ENCODE results near the gene OAS2. TPM values are rescaled to one million over a fixed set of nuclear protein-coding genes. Genes with fewer than 3 reads are reported as not detected.
"Not testable (repeated sequence)": the region's sequence is repeated elsewhere in the genome, so short reads cannot be mapped to it uniquely, and the experiment has no call there.

OAS2 gene
- total RNA-seq, 2 donors from 2014 or later: 35.4 to 45.3 TPM

DNA sequence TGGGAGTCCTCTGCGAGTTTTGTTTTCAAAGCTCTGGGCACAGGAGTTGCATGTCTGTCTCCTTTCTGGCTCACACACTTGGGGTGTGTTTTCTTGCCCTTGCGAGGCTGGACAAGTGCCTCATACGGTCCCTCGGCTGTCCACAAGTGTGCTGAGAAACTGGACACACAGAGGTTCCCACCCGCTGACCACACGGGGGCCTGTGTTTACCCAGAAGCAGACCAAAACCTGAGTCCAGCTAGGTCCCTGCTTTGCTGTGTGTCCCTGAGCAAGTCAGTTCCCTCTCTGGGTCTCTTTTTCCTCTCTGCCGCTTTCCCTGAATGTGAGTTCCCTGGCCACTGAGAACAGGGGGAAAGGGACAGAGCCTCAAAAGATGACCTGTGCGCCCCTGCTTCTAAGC is 678 bp upstream of the OAS2 start:
- Mint-ChIP-seq H3K4me1 (peaks cover 41% of the 10 kb centered on the region), H3K36me3 (ENCODE audit: low read depth) (no peaks in the 10 kb centered on the region), H3K27ac (peak overlapping the region; percentile 96), H3K27me3 (no peaks in the 10 kb centered on the region), H3K4me3 (peak overlapping the region; percentile 99)
- no peak for ATAC-seq
- no peaks in the 10 kb centered on the region for H3K9me3 ChIP-seq (ENCODE audit: control insufficient read depth, low read length, poor library complexity, severe bottlenecking)
- no peak for DNase-seq

DNA sequence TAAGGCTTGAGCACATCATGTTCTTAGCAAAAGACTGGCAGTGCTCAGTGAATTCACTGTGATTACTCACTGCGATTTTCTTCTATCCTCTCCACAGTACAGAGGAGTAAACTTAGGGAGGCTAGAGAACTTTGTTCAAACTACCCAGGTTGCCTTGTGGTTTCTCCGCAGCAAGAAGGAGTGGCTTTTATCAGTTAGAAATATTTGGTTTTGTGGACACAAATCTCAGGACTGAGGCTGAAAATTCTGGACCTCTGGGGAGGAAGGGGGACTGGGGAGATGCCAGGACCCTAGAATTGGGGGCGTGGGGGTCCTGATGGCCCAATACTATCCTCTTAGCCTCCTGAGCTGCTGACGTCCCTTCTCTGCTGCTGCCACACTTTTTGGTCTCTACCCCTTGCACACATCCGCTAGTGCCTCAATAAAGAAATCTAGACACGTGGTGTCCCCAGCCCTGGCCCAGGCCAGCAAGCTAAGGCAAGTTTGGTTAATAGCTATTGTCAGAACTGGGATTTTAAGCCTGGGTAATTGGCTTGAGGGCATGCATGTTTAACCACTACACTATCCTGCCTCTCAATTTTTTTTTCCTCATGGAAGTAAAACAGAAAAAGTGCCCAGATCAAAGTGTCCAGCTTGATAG is 842 bp downstream of the OAS2 start:
- H3K27ac Mint-ChIP-seq: peak overlapping the region; percentile 96
- peaks cover 49% of the 10 kb centered on the region for H3K4me1 Mint-ChIP-seq
- DNase-seq (peak in 1 of 3 donors; percentile 25), ATAC-seq (peak; percentile 39)
- H3K27me3 Mint-ChIP-seq: no peaks in the 10 kb centered on the region
- no peaks in the 10 kb centered on the region for H3K36me3 Mint-ChIP-seq (ENCODE audit: low read depth)
- H3K4me3 Mint-ChIP-seq: peak overlapping the region; percentile 99
- no peaks in the 10 kb centered on the region for H3K9me3 ChIP-seq (ENCODE audit: control insufficient read depth, low read length, poor library complexity, severe bottlenecking)

DNA sequence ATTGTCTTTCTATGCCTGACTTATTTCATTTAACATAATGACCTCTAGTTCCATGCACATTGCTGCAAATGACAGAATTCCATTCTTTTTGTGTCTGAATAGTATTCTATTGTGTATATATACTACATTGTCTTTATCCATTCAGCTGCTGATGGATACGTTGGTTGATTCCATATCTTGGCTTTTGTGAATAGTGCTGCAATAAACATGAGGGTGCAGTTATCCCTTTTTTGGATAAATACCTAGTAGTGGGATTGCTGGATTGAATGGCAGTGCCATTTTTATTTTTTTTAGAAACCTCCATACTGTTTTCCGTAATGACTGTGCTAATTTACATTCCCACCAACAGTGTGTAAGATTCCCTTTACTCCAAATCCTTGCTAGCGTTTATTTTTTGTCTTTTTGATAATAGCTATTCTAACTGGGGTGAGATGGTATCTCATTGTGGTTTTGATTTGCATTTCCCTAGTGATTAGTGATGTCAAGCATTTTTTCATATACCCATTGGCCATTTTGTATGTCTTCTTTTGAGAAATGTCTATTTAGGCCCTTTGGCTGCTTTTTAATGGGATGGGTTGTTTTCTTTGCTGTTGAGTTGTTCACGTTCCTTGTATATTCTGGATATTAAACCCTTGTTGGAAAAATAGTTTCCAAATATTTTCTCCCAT is 2.3 kb downstream of the OAS2 start:
- Mint-ChIP-seq H3K27me3 (no peaks in the 10 kb centered on the region), H3K27ac (peak overlapping the region; percentile 96), H3K36me3 (ENCODE audit: low read depth) (peaks cover 2% of the 10 kb centered on the region), H3K4me1 (peaks cover 50% of the 10 kb centered on the region), H3K4me3 (peak overlapping the region; percentile 99)
- no peak for ATAC-seq
- H3K9me3 ChIP-seq (ENCODE audit: control insufficient read depth, low read length, poor library complexity, severe bottlenecking): peaks cover 4% of the 10 kb centered on the region
- DNase-seq: no peak

DNA sequence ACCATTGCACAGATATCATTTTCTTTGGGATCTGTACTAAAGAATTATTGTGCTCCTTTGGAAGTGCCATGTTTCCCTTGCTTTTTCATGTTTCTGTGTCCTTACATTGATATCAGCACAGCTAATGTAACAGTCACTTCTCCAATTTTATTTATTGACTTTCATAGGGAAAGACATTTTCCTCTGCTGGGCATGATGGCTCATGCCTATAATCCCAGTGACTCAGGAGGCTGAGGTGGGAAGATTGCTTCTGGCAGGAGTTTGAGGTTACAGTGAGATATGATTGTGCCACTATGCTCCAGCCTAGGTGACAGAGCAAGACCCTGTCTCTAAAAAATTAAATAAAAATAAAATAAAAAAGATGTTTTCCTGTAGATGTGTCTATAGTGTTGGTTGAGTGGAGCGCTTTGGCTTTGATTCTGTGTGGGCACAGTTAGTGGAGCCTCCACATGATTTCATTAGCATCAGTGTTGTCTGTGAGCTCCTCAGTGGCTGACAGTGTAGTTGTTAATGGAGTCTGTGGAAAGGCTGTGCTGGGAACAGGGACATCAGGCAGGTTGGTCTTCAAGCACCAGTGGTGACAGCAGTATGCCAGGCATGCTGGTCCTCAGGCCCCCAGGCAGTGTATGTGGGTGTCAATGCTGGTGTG is 7.4 kb downstream of the OAS2 start:
- Mint-ChIP-seq H3K4me3 (no peak overlapping the region), H3K27ac (peak overlapping the region; percentile 83), H3K27me3 (no peaks in the 10 kb centered on the region), H3K4me1 (peaks cover 45% of the 10 kb centered on the region), H3K36me3 (ENCODE audit: low read depth) (peaks cover 11% of the 10 kb centered on the region)
- H3K9me3 ChIP-seq (ENCODE audit: control insufficient read depth, low read length, poor library complexity, severe bottlenecking): peaks cover 4% of the 10 kb centered on the region
- ATAC-seq (no peak), DNase-seq (no peak)

DNA sequence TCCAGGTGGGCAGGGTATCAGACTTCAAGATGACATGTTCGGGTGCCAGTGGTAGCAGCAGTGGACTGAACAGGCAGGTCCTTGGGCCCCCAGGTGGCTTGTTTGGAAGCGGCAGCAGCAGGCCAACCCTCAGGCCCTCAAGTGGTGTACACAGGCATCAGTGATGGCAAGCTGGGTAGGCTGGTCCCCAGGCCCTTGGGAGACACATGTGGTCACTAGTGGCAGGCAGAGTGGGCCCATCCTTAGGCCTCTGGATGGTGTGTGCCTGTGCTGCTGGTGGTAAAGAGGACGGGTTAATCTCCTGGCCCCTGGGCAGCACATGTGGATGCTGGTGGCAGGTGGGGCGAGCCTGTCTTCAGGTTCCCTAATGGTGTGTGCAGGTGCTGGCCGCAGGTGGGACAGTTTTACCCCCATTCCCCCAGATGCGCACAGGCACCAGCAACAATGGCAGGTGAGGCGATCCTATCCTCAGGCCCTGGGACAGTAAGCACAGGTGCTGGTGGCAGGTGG is 8.0 kb downstream of the OAS2 start:
- Mint-ChIP-seq H3K36me3 (ENCODE audit: low read depth) (peaks cover 16% of the 10 kb centered on the region), H3K4me1 (peaks cover 40% of the 10 kb centered on the region), H3K27me3 (no peaks in the 10 kb centered on the region), H3K4me3 (no peak overlapping the region), H3K27ac (peak overlapping the region; percentile 83)
- DNase-seq (no peak), ATAC-seq (no peak)
- peaks cover 4% of the 10 kb centered on the region for H3K9me3 ChIP-seq (ENCODE audit: control insufficient read depth, low read length, poor library complexity, severe bottlenecking)

DNA sequence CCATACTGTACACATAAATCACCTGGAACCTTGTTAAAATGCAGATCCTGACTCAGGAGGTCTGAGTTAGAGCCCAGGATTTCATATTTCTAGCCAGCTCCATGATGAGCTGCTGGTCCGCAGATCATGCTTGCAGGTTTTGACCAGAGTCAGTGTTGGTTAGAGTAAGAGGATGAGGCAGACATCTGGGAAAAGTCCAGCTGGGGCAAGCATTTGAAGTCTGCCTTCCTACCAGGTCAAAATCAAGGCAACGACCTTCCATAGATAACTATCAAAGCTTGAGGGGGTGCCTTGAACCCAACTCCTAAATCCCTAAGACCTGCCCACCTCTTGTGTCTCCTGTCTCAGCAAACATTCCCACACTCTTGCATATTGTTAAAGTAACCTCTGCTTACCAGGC is 9.2 kb downstream of the OAS2 start:
- Mint-ChIP-seq H3K27me3 (no peaks in the 10 kb centered on the region), H3K4me1 (peaks cover 29% of the 10 kb centered on the region), H3K4me3 (no peak overlapping the region), H3K27ac (peak overlapping the region; percentile 59), H3K36me3 (ENCODE audit: low read depth) (peaks cover 22% of the 10 kb centered on the region)
- ATAC-seq (no peak), DNase-seq (no peak)
- H3K9me3 ChIP-seq (ENCODE audit: control insufficient read depth, low read length, poor library complexity, severe bottlenecking): peaks cover 4% of the 10 kb centered on the region

DNA sequence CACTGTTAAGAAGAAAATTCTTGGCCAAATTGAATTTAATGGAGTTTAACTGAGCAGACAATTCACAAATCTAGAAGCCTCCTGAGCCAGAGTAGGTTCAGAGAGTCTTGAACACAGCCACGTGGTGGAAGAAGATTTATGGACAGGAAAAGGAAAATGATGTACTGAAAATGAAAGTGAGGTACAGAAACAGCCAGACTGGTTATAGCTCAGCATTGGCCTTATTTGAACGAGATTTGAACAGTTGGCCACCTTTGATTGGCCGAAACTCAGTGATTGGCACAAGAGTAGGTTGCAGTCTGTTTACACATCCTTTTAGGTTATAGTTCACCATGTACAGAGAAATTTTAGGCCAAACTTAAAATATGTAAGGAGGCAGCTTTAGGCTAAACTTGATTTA is 9.9 kb downstream of the OAS2 start:
- Mint-ChIP-seq H3K27me3 (no peaks in the 10 kb centered on the region), H3K27ac (peak overlapping the region; percentile 59), H3K4me3 (no peak overlapping the region), H3K4me1 (peaks cover 28% of the 10 kb centered on the region), H3K36me3 (ENCODE audit: low read depth) (peaks cover 22% of the 10 kb centered on the region)
- no peak for DNase-seq
- ATAC-seq: no peak
- H3K9me3 ChIP-seq (ENCODE audit: control insufficient read depth, low read length, poor library complexity, severe bottlenecking): peaks cover 4% of the 10 kb centered on the region

DNA sequence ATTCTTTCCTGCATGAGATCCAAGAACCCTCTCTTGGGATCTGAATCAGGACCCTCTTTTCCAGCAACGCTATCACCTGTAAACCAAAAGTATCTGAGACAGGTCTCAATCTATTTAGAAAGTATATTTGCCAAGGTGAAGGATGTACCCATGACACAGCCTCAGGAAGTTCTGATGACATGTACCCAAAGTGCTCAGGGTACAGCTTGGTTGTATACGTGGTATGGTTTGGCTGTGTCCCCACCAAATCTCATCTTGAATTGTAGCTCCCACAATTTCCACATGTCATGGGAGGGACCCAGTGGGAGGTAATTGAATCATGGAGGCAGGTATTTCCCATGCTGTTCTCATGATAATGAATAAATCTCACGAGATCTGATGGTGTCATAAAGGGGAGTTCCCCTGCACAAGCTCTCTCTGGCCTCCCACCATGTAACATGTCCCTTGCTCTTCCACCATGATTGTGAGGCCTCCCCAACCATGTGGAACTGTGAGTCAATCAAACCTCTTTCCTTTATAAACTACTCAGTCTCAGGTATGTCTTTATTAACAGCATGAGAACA is 10.6 kb downstream of the OAS2 start:
- DNase-seq; H3K4me3 Mint-ChIP-seq; H3K9me3 ChIP-seq (ENCODE audit: control insufficient read depth, low read length, poor library complexity, severe bottlenecking); ATAC-seq; H3K27me3 Mint-ChIP-seq: not testable (repeated sequence)
- Mint-ChIP-seq H3K36me3 (ENCODE audit: low read depth) (peaks cover 22% of the 10 kb centered on the region), H3K4me1 (peaks cover 23% of the 10 kb centered on the region), H3K27ac (peak overlapping the region; percentile 65)

DNA sequence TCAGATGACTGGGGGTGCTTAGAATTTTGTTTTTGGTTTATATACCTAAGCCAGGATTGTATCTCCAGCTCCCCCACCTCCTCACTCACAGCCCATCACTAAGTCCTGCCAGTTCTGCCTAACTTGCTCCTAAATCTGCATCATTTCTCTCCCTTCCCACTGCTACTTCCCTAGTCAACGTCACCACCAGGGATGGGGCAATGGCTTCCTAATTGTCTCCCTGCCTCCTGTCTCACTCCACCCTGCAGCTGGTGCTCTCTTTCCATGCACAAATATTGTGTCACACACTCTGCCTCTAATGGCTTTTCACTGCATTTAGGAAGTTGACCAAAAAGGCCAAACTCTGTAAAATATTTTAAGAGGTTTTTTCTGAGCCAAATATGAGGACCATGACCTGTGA is 11.5 kb downstream of the OAS2 start:
- H3K9me3 ChIP-seq (ENCODE audit: control insufficient read depth, low read length, poor library complexity, severe bottlenecking): no peaks in the 10 kb centered on the region
- DNase-seq (no peak), ATAC-seq (no peak)
- Mint-ChIP-seq H3K4me1 (peaks cover 23% of the 10 kb centered on the region), H3K27ac (peak overlapping the region; percentile 65), H3K4me3 (no peak overlapping the region), H3K36me3 (ENCODE audit: low read depth) (peaks cover 21% of the 10 kb centered on the region), H3K27me3 (no peaks in the 10 kb centered on the region)

DNA sequence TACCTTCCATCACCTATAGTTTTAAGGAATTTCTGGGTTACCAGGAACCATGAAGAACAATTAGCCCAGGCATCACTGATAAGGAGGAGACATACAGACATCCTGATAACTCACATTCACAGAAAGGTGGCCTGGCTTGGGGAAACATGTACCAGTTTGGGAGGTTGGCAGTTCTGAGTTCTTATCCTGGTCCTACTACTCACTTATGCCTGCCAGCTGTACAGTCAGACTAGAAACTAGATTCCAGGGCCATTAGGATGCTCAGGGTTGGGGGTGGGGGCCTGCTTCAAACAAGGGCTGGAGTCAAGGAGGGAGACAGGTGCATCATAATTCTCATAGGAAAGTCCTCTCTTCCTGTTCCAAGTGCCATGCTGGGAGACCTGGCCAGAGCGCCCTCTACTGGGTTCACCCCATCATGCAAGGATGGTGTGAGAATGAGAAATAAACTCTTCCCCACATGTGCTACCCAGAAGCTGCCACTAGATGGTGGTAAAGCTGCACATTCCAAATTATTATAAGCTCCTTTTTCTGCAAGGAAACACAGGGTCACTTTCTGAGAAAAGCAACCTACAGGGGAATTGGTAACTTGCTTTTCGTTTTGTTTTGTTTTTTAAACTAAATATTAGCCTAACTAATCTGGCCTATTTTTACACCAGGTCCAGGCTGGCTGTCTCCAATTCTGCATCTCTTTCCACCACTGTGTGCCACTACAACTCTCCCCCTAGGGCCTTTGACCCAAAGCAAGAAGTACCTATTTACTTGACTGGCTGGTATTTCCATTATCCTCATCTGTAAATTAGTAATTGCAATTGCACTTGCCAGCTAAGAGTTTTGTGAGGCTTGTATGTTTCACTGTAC is 14.5 kb downstream of the OAS2 start:
- Mint-ChIP-seq H3K36me3 (ENCODE audit: low read depth) (peaks cover 31% of the 10 kb centered on the region), H3K4me1 (peaks cover 17% of the 10 kb centered on the region), H3K27ac (no peak overlapping the region), H3K4me3 (no peak overlapping the region), H3K27me3 (no peaks in the 10 kb centered on the region)
- peak in 2 of 3 donors; percentile 11 to 41 for DNase-seq
- no peaks in the 10 kb centered on the region for H3K9me3 ChIP-seq (ENCODE audit: control insufficient read depth, low read length, poor library complexity, severe bottlenecking)
- ATAC-seq: peak; percentile 78

DNA sequence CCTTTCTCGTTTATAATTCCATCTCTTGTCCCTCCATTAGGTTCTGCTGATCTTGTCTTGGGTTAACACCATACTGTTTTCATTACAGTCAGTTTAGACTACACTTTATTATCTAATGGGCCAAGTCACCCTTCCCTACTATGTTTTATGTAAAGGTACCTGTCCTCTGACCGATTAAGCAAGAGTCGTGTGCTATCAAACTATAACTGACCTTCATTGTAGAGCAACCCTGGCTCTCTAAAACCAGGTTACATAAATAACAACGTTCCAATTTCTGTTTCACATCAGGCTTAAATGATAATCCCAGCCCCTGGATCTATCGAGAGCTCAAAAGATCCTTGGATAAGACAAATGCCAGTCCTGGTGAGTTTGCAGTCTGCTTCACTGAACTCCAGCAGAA is 16.7 kb downstream of the OAS2 start:
- Mint-ChIP-seq H3K27ac (peak overlapping the region; percentile 39), H3K27me3 (no peaks in the 10 kb centered on the region), H3K4me1 (peaks cover 9% of the 10 kb centered on the region), H3K36me3 (ENCODE audit: low read depth) (peaks cover 27% of the 10 kb centered on the region), H3K4me3 (no peak overlapping the region)
- ATAC-seq: no peak
- no peaks in the 10 kb centered on the region for H3K9me3 ChIP-seq (ENCODE audit: control insufficient read depth, low read length, poor library complexity, severe bottlenecking)
- DNase-seq: no peak

DNA sequence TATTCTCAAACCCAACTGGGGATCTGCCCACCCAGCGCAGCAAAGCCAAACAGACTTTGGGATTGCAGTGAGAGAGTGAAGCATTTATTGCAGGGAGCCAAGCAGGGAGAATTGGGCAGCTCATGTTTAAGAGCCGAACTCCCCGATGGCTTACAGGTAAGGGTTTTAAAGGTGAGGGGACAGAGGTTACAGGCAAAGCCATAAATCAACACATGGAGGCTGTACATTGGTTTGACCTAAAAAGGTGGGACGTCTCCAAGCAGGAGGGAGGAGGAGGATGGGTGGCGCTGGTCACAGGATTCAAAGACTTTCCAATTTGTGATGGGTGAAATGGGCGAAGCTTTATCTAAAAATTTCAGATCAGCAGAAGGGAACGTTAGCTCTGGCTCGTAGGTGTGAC is 18.2 kb downstream of the OAS2 start:
- H3K9me3 ChIP-seq (ENCODE audit: control insufficient read depth, low read length, poor library complexity, severe bottlenecking): no peaks in the 10 kb centered on the region
- Mint-ChIP-seq H3K36me3 (ENCODE audit: low read depth) (peaks cover 26% of the 10 kb centered on the region), H3K27ac (peak overlapping the region; percentile 68), H3K4me1 (peaks cover 9% of the 10 kb centered on the region), H3K4me3 (no peak overlapping the region), H3K27me3 (no peaks in the 10 kb centered on the region)
- DNase-seq: no peak
- no peak for ATAC-seq

Measured in T-helper 17 cell (primary cell).